IPS-20b (cell line): Measurements from ENCODE around the gene SORCS1.

Experiments
- H3K27ac ChIP-seq: one replicate; pipeline ENCODE4 v1.5.1; 2013; ENCODE audit warnings: low read length
- H3K27me3 ChIP-seq: 2 replicates; pipeline ENCODE4 v1.6.1; 2013; ENCODE audit warnings: mild to moderate bottlenecking, low read length, inconsistent platforms; ENCODE audit not compliant: insufficient read depth
- H3K36me3 ChIP-seq: 2 replicates; pipeline ENCODE4 v1.6.1; 2013; ENCODE audit warnings: low read depth, mild to moderate bottlenecking, inconsistent platforms, low read length, moderate library complexity; ENCODE audit not compliant: insufficient read depth
- H3K4me1 ChIP-seq: 2 replicates; pipeline ENCODE4 v1.6.1; 2013; ENCODE audit warnings: mild to moderate bottlenecking, control low read depth, inconsistent platforms, low read length, moderate library complexity; ENCODE audit not compliant: insufficient read depth
- H3K4me3 ChIP-seq: 2 replicates; pipeline ENCODE4 v1.5.1; 2013; ENCODE audit warnings: mild to moderate bottlenecking, low read length, inconsistent platforms
- H3K9ac ChIP-seq: 2 replicates; pipeline ENCODE4 v1.6.1; 2013; ENCODE audit warnings: low read depth, mild to moderate bottlenecking, inconsistent platforms, low read length, moderate library complexity
- H3K9me3 ChIP-seq: 2 replicates; pipeline ENCODE4 v1.6.1; 2013; ENCODE audit warnings: mild to moderate bottlenecking, low read depth, low read length, inconsistent platforms; ENCODE audit not compliant: insufficient read depth

The SORCS1 gene

GRCh38 chr10:107071301-107071700 lies 93.2 kb downstream of the SORCS1 start:
- H3K9ac ChIP-seq = no peak overlapping the region
- no peak overlapping the region for H3K4me3 ChIP-seq
- no peak overlapping the region for H3K27ac ChIP-seq
- H3K9me3 ChIP-seq = no peaks in the 10 kb centered on the region
- peaks cover 13% of the 10 kb centered on the region for H3K4me1 ChIP-seq
- no peaks in the 10 kb centered on the region for H3K36me3 ChIP-seq
- H3K27me3 ChIP-seq = no peaks in the 10 kb centered on the region

DNA sequence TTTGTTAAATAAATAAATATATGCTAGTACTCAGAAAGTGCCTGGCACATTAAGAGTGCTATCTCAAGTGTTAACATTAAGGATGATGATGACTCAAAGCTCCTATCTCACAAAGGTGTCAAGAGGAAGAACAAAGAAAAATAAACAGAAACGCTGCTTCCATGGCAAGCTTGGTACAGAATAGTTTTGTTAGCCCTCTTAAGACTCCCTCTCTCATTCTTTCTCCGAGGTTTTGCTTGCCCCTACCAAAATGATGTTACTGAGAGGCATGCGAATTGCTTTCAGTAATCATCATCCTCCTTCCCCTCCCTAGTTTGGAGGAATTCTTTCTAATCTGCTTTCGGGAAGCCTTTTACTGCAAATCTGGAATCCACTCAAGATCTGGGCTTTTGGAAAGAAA lies 96.7 kb downstream of the SORCS1 start:
- Histone ChIP-seq H3K27me3 (no peaks in the 10 kb centered on the region), H3K4me1 (peaks cover 15% of the 10 kb centered on the region), H3K27ac (no peak overlapping the region), H3K9ac (no peak overlapping the region), H3K9me3 (no peaks in the 10 kb centered on the region), H3K36me3 (no peaks in the 10 kb centered on the region), H3K4me3 (no peak overlapping the region)

DNA sequence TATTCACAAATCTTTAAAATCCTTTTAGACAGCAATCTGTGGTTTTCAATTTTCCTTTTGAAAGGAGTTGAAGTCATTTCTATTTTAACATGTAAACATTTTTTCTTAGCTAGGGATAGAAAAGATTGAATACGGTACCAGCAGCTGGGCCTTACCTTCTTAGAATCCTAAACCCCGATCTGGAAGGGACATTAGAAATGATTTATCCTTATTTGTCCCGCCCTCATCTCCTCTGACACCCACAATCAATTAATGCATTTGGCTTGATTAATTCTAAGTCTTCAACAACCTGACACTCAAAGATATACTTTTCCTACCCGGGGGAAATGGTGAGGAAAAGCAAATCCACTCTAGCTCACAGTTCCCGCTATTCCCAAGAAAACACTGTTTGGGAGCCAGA lies 100.4 kb downstream of the SORCS1 start:
- Histone ChIP-seq H3K4me3 (no peak overlapping the region), H3K4me1 (peaks cover 5% of the 10 kb centered on the region; the same call in 1 of the 2 replicates), H3K27me3 (no peaks in the 10 kb centered on the region), H3K9ac (no peak overlapping the region), H3K27ac (no peak overlapping the region), H3K36me3 (no peaks in the 10 kb centered on the region), H3K9me3 (no peaks in the 10 kb centered on the region)

GRCh38 chr10:107059872-107060271 lies 104.6 kb downstream of the SORCS1 start:
- peaks cover 5% of the 10 kb centered on the region; the same call in 1 of the 2 replicates for H3K4me1 ChIP-seq
- no peak overlapping the region for H3K27ac ChIP-seq
- no peaks in the 10 kb centered on the region for H3K27me3 ChIP-seq
- no peak overlapping the region for H3K9ac ChIP-seq
- H3K36me3 ChIP-seq = no peaks in the 10 kb centered on the region
- no peak overlapping the region for H3K4me3 ChIP-seq
- no peaks in the 10 kb centered on the region for H3K9me3 ChIP-seq

DNA sequence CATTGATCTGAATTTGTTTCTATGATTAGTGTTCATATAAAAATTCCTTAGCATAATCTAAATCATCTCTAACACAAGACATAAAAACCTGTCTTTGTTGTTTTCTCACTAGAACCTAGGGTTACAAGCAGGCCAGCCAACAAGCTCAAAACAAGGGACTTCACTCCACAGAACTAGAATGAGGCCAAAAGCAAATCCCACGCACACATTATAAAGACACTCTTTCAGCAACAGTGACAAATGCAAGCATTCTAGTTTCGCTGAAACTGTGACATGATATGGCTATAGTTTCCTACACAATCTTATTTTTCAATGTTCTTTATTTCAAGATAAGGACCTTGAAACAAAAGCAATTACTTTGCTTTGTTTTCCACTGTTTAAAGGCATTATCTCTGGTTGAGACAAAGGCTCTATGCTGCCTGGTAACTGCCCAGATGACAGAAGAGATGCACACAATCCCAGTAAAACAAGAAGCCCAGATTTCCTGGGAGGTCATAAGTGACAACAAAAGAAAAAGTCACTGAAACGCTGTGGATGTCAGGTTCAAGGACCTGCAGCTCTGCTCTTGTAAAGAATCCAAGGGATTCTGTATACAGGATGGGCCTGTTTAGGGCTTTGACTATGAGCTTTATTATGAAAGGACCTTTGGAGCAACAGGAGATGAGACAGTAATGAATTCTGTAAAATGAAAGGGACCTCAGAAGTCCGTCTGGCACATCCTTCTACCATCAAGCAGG lies 105.3 kb downstream of the SORCS1 start:
- H3K4me1 ChIP-seq = peaks cover 5% of the 10 kb centered on the region; the same call in 1 of the 2 replicates
- H3K27me3 ChIP-seq = no peaks in the 10 kb centered on the region
- H3K36me3 ChIP-seq = no peaks in the 10 kb centered on the region
- no peak overlapping the region for H3K27ac ChIP-seq
- no peak overlapping the region for H3K4me3 ChIP-seq
- H3K9ac ChIP-seq = no peak overlapping the region
- no peaks in the 10 kb centered on the region for H3K9me3 ChIP-seq

GRCh38 chr10:107058331-107058730 lies 106.2 kb downstream of the SORCS1 start:
- H3K9ac ChIP-seq = no peak overlapping the region
- no peak overlapping the region for H3K27ac ChIP-seq
- H3K27me3 ChIP-seq = no peaks in the 10 kb centered on the region
- H3K9me3 ChIP-seq = no peaks in the 10 kb centered on the region
- H3K36me3 ChIP-seq = no peaks in the 10 kb centered on the region
- H3K4me1 ChIP-seq = peaks cover 5% of the 10 kb centered on the region; the same call in 1 of the 2 replicates
- H3K4me3 ChIP-seq = no peak overlapping the region

- Histone ChIP-seq H3K4me3 (no peak overlapping the region), H3K4me1 (no peaks in the 10 kb centered on the region), H3K36me3 (no peaks in the 10 kb centered on the region), H3K27ac (no peak overlapping the region), H3K27me3 (no peaks in the 10 kb centered on the region), H3K9me3 (no peaks in the 10 kb centered on the region), H3K9ac (no peak overlapping the region)
These were observed 108.3 kb downstream of the SORCS1 start for GRCh38 chr10:107056182-107056581.

DNA sequence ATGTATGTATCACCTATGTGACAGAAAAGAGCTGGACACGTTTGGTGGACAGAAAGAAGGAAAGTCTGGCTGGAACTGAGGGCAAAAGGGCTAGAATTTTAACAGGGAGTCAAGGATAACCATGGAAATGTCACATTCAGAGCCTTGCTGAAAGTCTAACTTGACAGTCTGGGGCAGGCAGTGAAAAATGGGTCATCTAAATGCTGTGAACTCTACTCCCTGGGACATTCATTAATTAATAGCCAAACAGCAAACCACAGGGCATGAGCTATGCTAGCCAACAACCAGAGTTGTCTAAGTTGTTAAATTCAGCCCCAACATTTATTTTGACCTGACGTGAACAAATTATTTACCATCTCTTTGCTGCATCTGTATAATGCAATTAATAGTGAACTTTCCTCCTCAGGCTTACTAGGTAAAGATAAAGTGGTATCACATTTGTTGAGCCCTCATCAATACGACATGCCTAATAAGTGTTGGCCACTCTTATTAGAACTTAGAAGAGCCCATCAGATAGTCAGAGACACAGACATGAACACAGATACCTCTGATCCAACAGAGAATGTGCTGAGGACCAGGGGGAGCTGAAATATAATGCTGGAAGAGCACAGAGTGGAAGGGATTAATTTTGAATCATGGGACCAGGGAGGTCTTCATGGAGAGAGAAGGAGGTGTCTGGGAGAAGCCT lies 109.9 kb downstream of the SORCS1 start:
- H3K27me3 ChIP-seq = no peaks in the 10 kb centered on the region
- no peaks in the 10 kb centered on the region for H3K4me1 ChIP-seq
- H3K36me3 ChIP-seq = no peaks in the 10 kb centered on the region
- no peak overlapping the region for H3K4me3 ChIP-seq
- H3K9ac ChIP-seq = no peak overlapping the region
- no peak overlapping the region for H3K27ac ChIP-seq
- H3K9me3 ChIP-seq = no peaks in the 10 kb centered on the region

- Histone ChIP-seq H3K9me3 (no peaks in the 10 kb centered on the region), H3K4me1 (no peaks in the 10 kb centered on the region), H3K9ac (no peak overlapping the region), H3K27me3 (no peaks in the 10 kb centered on the region), H3K36me3 (no peaks in the 10 kb centered on the region), H3K27ac (no peak overlapping the region), H3K4me3 (no peak overlapping the region)
These were observed 112.7 kb downstream of the SORCS1 start for GRCh38 chr10:107051769-107052168.

DNA sequence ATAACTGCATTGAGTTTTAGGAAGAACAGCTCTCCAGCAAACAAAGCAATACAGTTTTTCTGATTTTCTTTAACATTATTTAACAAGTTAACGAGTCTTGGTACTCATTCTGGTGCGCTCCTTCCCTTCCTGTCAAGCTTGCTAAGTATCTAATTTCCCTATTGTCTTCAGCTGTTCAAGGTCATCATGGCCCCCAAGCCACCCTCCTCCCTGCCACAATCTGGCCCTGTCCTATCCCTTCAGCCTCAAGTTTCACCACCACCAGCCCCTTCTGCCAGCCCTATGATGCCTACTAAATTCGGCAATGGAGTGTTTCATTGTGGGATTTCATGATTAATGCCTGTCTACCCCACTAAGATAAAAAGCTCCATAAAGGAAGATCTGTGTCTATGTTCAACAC lies 121.0 kb downstream of the SORCS1 start:
- H3K4me1 ChIP-seq = no peaks in the 10 kb centered on the region
- H3K36me3 ChIP-seq = no peaks in the 10 kb centered on the region
- no peaks in the 10 kb centered on the region for H3K9me3 ChIP-seq
- no peak overlapping the region for H3K27ac ChIP-seq
- no peak overlapping the region for H3K9ac ChIP-seq
- H3K27me3 ChIP-seq = no peaks in the 10 kb centered on the region
- H3K4me3 ChIP-seq = no peak overlapping the region

GRCh38 chr10:107037192-107038122 lies 127.0 kb downstream of the SORCS1 start:
- Histone ChIP-seq H3K4me3 (no peak overlapping the region), H3K36me3 (no peaks in the 10 kb centered on the region), H3K27me3 (no peaks in the 10 kb centered on the region), H3K9me3 (no peaks in the 10 kb centered on the region), H3K27ac (no peak overlapping the region), H3K9ac (no peak overlapping the region), H3K4me1 (no peaks in the 10 kb centered on the region)
